ENCODE measurements around the gene POLR1H. TPM values are rescaled to one million over a fixed set of nuclear protein-coding genes. Genes with fewer than 3 reads are reported as not detected.

The POLR1H gene
- polyA plus RNA-seq, 10 donors: 18.9 to 33.5 (median 23.3) TPM

Other genes starting within 250 kb of the POLR1H start
- gene HLA-G, start 233.4 kb upstream of the POLR1H start, polyA plus RNA-seq (ENCODE audit: insufficient read length in 10 of 10): 1 to 10 TPM; 1.4 to 7.8 (median 5.4) TPM
- gene HLA-A, start 118.7 kb upstream of the POLR1H start, polyA plus RNA-seq (ENCODE audit: insufficient read length in 10 of 10): 100 to 1,000 TPM in 7 of 10 donors, 10 to 100 TPM in 3; 60.0 to 190 (median 107) TPM
- 10 to 100 TPM; 27.5 to 40.1 (median 33.5) TPM for gene PPP1R11, start 5.9 kb downstream of the POLR1H start, polyA plus RNA-seq (ENCODE audit: insufficient read length in 10 of 10)
- 1 to 10 TPM in 2 of 10 donors, under 1 TPM in 8; 0.43 to 1.4 (median 0.58) TPM for gene RNF39, start 14.5 kb downstream of the POLR1H start, polyA plus RNA-seq (ENCODE audit: insufficient read length in 10 of 10)
- gene TRIM31, start 51.8 kb downstream of the POLR1H start, polyA plus RNA-seq (ENCODE audit: insufficient read length in 10 of 10): under 1 TPM in 3 of 10 donors, not detected in 7; 0.16 to 0.38 (median 0.37) TPM
- gene TRIM40, start 74.9 kb downstream of the POLR1H start, polyA plus RNA-seq (ENCODE audit: insufficient read length in 10 of 10): not detected
- 1 to 10 TPM in 1 of 10 donors, under 1 TPM in 9; 0.31 to 1.9 (median 0.61) TPM for gene TRIM10, start 99.9 kb downstream of the POLR1H start, polyA plus RNA-seq (ENCODE audit: insufficient read length in 10 of 10)
- not detected for gene TRIM15, start 102.3 kb downstream of the POLR1H start, polyA plus RNA-seq (ENCODE audit: insufficient read length in 10 of 10)
- 10 to 100 TPM; 12.7 to 18.9 (median 14.2) TPM for gene TRIM26, start 152.1 kb downstream of the POLR1H start, polyA plus RNA-seq (ENCODE audit: insufficient read length in 10 of 10)